RPMI7951 (cell line): ENCODE data around the gene RABGEF1. TPM values are rescaled to one million over a fixed set of nuclear protein-coding genes. Genes with fewer than 3 reads are reported as not detected.
A peak's percentile ranks its signal among the peaks of the same experiment; 100 is the strongest.
"Not testable (repeated sequence)": the region's sequence is repeated elsewhere in the genome, so short reads cannot be mapped to it uniquely, and the experiment has no call there.

Source experiments
- DNase-seq: peaks from one replicate; pipeline ENCODE4 v3.0.0-alpha.2; 2012; ENCODE audit warnings: low read depth
- total RNA-seq: library from RNA; depleted of rRNA; stranded (reverse); fragments of >200 nt; shearing (Covaris generic); gene quantifications from 2 replicates; pipeline ENCODE4 v1.2.3, GENCODE V29; 2014

RABGEF1 gene
- total RNA-seq, 1 experiment from 2014 or later: 42.2 TPM

- DNase-seq: not testable (repeated sequence)
Measured at GRCh38 chr7:66815186-66815875, 74.8 kb downstream of the RABGEF1 start.

- no peak for DNase-seq
Measured at GRCh38 chr7:66815951-66816350, 75.4 kb downstream of the RABGEF1 start.

DNA sequence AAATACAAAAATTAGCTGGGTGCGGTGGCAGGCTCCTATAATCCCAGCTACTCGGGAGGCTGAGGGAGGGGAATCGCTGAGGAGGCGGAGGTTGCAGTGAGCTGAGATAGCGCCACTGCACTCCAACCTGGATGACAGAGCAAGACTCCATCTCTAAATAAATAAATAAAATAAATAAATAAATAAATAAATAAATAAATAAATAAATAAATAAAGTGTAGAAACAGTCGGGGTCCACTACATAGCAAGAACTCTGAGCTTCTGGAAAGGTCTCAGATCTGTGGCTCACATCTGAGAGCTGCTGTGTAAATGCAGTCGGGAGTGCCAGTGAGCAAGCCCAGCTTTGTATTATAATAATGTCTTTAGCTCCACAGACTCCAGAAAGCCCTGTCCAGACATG lies 76.1 kb downstream of the RABGEF1 start:
- not testable (repeated sequence) for DNase-seq

DNA sequence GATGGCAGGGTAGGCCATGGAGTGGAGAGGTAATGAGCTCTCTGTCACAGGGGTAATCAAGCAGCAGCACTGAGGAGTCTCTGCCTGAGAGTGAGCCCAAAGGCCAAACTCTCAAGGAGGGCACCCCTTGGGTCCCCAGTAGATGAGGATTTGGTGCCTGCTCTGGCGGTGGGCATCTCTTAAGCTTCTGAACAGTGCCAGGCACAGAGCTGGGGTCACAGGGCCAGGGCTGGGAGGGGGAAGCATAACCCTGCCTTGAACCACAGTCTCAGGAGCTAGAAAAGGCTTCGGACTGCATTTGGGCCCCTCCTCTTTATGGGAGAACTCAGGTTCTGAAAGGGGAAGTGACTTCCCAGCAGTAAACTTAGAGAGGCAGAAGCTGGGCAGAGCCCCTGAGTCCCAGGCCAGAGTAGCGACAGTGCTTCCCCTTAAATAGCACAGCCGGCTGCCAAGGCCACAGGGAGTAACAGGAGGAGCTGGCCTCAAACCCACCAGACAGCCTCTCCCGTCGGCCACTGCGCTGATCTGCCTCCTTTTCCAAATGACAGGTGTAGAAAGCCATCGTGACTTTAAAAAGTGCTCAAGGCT lies 76.8 kb downstream of the RABGEF1 start:
- DNase-seq: not testable (repeated sequence)

GRCh38 chr7:66817956-66818355 lies 77.4 kb downstream of the RABGEF1 start:
- DNase-seq: not testable (repeated sequence)

GRCh38 chr7:66824041-66824440 lies 83.5 kb downstream of the RABGEF1 start:
- DNase-seq: no peak

GRCh38 chr7:66825538-66825937 lies 85.0 kb downstream of the RABGEF1 start:
- peak; percentile 45 for DNase-seq

DNA sequence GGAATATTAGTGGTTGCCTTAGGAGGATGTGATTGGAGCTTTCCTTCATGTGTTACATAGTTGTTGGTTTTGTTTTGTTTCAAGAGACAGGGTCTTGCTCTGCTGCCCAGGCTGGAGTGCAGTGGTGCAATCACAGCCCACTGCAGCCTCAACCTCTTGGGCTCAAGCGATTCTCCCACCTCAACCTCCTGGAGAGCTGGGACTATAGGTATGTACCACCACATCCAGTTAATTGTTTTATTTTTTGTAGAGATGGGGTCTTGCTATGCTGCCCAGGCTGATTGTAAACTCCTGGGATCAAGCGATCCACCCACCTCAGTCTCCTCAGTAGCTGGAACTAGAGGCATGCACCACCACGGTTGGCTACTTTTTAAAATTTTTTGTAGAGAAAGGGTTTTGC lies 86.1 kb downstream of the RABGEF1 start:
- no peak for DNase-seq

GRCh38 chr7:66830976-66831375 lies 90.4 kb downstream of the RABGEF1 start:
- DNase-seq: not testable (repeated sequence)

GRCh38 chr7:66832531-66833351 lies 92.2 kb downstream of the RABGEF1 start:
- DNase-seq: no peak

GRCh38 chr7:66837007-66837406 lies 96.5 kb downstream of the RABGEF1 start:
- peak; percentile 66 for DNase-seq

GRCh38 chr7:66837661-66838060 lies 97.1 kb downstream of the RABGEF1 start:
- DNase-seq: no peak

DNA sequence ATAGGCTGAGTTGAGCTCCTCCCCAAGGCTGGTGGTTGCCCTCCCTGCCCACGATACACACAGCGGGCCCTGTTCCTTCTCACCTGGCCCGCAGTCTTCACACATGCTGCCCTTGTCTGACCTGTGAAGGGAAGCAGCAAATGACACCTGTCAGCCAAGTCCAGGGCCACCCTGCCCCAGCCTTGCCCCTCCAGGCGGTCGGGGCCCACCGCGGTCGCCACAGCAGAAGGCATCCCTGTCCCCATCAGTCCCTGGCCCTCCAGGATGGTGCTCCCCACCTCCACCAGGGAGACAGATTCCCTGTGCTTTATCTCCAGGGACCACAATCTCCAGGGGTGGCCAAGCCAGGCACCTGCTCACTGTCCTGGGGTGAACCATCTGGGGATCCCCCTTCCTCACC lies 99.3 kb downstream of the RABGEF1 start:
- no peak for DNase-seq

DNA sequence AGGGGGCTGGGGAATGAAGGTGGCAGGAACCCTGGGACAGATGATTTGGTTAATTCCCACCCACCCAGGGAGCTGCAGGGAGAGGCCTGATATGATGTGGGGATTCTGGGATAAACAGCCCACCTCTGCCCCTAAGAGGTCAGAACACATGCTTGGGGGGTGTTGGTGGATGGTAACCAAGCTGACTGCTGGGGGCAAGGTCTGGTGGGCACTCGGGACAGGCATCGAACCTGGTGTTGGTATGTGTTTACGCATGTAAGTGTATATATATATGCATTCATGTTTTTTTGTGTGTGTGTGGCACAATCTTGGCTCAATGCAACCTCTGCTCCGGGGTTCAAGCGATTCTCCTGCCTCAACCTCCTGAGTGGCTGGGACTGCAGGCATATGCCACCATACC lies 99.8 kb downstream of the RABGEF1 start:
- DNase-seq: no peak

DNA sequence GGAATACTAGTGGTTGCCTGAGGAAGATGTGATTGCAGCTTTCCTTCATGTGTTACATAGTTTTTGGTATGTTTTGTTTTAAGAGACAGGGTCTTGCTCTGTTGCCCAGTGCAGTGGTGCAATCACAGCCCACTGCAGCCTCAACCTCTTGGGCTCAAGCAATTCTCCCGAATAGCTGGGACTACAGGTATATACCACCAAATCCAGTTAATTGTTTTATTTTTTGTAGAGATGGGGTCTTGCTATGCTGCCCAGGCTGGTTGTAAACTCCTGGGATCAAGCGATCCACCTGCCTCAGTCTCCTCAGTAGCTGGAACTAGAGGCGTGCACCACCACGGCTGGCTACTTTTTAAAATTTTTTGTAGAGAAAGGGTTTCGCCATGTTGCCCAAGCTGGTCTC lies 101.4 kb downstream of the RABGEF1 start:
- DNase-seq: no peak

GRCh38 chr7:66843492-66843891 lies 103.0 kb downstream of the RABGEF1 start:
- DNase-seq: not testable (repeated sequence)

DNA sequence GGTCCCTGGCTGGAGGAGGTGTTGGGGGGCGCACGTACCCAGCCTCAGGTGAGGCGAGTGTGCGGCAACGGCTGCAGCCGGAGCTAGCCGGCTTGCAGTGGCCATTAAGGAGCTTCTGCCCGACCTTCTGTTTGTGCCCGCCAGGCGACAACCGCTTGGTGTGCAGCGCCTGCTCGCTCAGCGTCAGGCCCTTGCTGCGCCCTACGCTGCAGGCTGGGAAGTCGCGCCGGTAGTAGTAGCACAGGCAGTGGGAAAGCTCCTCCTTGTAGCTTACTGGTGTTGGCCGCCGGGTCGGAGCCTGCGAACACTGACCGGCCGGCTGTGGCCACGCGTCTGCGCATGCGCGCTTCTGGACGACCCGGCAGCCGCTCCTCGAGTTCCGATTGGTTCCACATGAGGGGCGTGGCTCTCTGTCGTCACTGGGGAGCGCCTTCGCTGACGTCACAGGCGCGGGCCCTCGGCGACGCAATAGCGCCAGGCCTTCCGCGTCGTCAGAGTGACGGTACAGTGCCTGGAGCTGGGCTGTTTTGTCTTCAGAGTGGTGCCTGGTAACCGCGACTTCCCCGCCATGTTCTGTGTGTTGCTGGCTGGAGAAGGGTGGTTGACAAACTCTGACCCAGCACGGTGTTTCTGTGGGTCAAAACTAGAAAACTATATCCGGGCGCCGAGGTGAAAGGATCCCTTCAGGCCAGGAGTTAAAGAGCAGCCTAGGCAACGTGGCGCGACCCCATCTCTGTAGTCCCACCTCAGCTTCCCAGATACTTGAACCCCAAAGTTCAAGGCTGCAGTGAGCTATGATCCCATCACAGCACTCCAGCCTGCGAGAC lies 104.2 kb downstream of the RABGEF1 start:
- DNase-seq: peak; percentile 97

- DNase-seq: no peak
Measured at GRCh38 chr7:66845379-66846095, 105.0 kb downstream of the RABGEF1 start.

- DNase-seq: not testable (repeated sequence)
Measured at GRCh38 chr7:66846096-66846445, 105.5 kb downstream of the RABGEF1 start.

GRCh38 chr7:66847523-66847855 lies 107.0 kb downstream of the RABGEF1 start:
- DNase-seq: not testable (repeated sequence)
